BJ (cell line): ENCODE data around the gene PTK6. TPM values are rescaled to one million over a fixed set of nuclear protein-coding genes. Genes with fewer than 3 reads are reported as not detected.
"Not testable (repeated sequence)": the region's sequence is repeated elsewhere in the genome, so short reads cannot be mapped to it uniquely, and the experiment has no call there.

ENCODE experiments used
- CTCF ChIA-PET: fragments of 350-600 bp; formaldehyde crosslinking; extraction: SDS; loops from one replicate; lab custom pipeline; 2021; ENCODE audit warnings: antibody characterized with exemption, inconsistent platforms; lab: Yijun Ruan, JAX
- POLR2A ChIA-PET: fragments of 300-600 bp; sonication (Branson Sonifier 250); formaldehyde crosslinking; extraction: SDS; loops from one replicate; lab custom pipeline; 2021; ENCODE audit warnings: antibody characterized with exemption; lab: Charles Lee
- DNase-seq: peaks from one replicate; pipeline ENCODE4 v3.0.0-alpha.2; 2011; ENCODE audit warnings: low read depth
- H3K27me3 ChIP-seq: 2 replicates; pipeline ENCODE4 v1.6.0; 2011; ENCODE audit warnings: low read length; ENCODE audit not compliant: control insufficient read depth, insufficient read depth
- H3K36me3 ChIP-seq: 2 replicates; pipeline ENCODE4 v1.5.1; 2011; ENCODE audit warnings: low read length; ENCODE audit not compliant: control insufficient read depth, insufficient read depth
- H3K4me3 ChIP-seq: 2 replicates; pipeline ENCODE4 v1.5.1; 2011; ENCODE audit warnings: low read depth, mild to moderate bottlenecking, control low read depth, low read length
- CTCF ChIP-seq: IDR thresholded peaks from 2 replicates; pipeline ENCODE4 v1.5.1; 2011; ENCODE audit warnings: low read depth, mild to moderate bottlenecking, control low read depth, inconsistent platforms, low read length, moderate library complexity; ENCODE audit not compliant: insufficient read depth
- polyA plus RNA-seq: library from polyadenylated mRNA; depleted of rRNA; stranded (reverse); fragments of >200 nt; gene quantifications from 2 replicates; pipeline ENCODE4 v1.2.3, GENCODE V29; 2011

The PTK6 gene
- polyA plus RNA-seq, 1 experiment: 0.05 TPM

GRCh38 chr20:63561624-63562396 lies 24.6 kb upstream of the PTK6 start:
- no peaks in the 10 kb centered on the region for H3K27me3 ChIP-seq
- DNase-seq: no peak
- H3K4me3 ChIP-seq: no peak overlapping the region
- ChIA-PET POLR2A (no interaction called here), CTCF (no interaction called here)
- TF ChIP-seq CTCF: no peak
- peaks cover 32% of the 10 kb centered on the region for H3K36me3 ChIP-seq

GRCh38 chr20:63560856-63561609 lies 23.9 kb upstream of the PTK6 start:
- Histone ChIP-seq H3K36me3 (peaks cover 29% of the 10 kb centered on the region), H3K27me3 (no peaks in the 10 kb centered on the region), H3K4me3 (no peak overlapping the region)
- POLR2A ChIA-PET: no interaction called here
- TF ChIP-seq CTCF: no peak
- CTCF ChIA-PET: no interaction called here
- DNase-seq: no peak

- DNase-seq: no peak
- ChIA-PET POLR2A (no interaction called here), CTCF (no interaction called here)
- no peak for TF ChIP-seq CTCF
- Histone ChIP-seq H3K27me3 (no peaks in the 10 kb centered on the region), H3K36me3 (peaks cover 25% of the 10 kb centered on the region), H3K4me3 (no peak overlapping the region)
Measured at GRCh38 chr20:63560333-63560805, 23.2 kb upstream of the PTK6 start.

- POLR2A ChIA-PET: not testable (repeated sequence)
Measured at GRCh38 chr20:63559485-63560332, 22.5 kb upstream of the PTK6 start.

GRCh38 chr20:63558804-63559484 lies 21.8 kb upstream of the PTK6 start:
- Histone ChIP-seq H3K27me3 (no peaks in the 10 kb centered on the region), H3K36me3 (peaks cover 25% of the 10 kb centered on the region), H3K4me3 (no peak overlapping the region)
- ChIA-PET POLR2A (no interaction called here), CTCF (no interaction called here)
- TF ChIP-seq CTCF: no peak
- DNase-seq: no peak

More at GRCh38 chr20:63559485-63560332, 22.5 kb upstream of the PTK6 start:
- H3K36me3 ChIP-seq: peaks cover 25% of the 10 kb centered on the region
- CTCF ChIA-PET, DNase-seq, H3K4me3 ChIP-seq, H3K27me3 ChIP-seq: not testable (repeated sequence)
